RWPE1 (cell line): Measurements from ENCODE around the gene MRPL34.

Experiments
- CTCF ChIA-PET: fragments of 350-600 bp; sonication (Branson Sonifier 250); formaldehyde crosslinking; extraction: SDS; loops from one replicate; lab custom pipeline; 2021; lab: Yijun Ruan, JAX
- POLR2A ChIA-PET: fragments of 400-600 bp; formaldehyde crosslinking; extraction: SDS; loops from one replicate; lab custom pipeline; 2020; ENCODE audit warnings: antibody characterized with exemption; ENCODE audit not compliant: low non-redundant PET; lab: Yijun Ruan, JAX
- DNase-seq: peaks from one replicate; pipeline ENCODE4 v3.0.0; 2012; ENCODE audit warnings: low spot score
- H3K27ac ChIP-seq: fragments of 450-650 bp; 2 replicates; pipeline ENCODE4 v1.5.1; 2017
- TF ChIP-seq, protein P1 (sequence below): fragments of 450-650 bp; conservative IDR thresholded peaks from 2 replicates; pipeline ENCODE4 v1.5.1; 2017; ENCODE audit warnings: low read depth, mild to moderate bottlenecking

Gene MRPL34

DNA sequence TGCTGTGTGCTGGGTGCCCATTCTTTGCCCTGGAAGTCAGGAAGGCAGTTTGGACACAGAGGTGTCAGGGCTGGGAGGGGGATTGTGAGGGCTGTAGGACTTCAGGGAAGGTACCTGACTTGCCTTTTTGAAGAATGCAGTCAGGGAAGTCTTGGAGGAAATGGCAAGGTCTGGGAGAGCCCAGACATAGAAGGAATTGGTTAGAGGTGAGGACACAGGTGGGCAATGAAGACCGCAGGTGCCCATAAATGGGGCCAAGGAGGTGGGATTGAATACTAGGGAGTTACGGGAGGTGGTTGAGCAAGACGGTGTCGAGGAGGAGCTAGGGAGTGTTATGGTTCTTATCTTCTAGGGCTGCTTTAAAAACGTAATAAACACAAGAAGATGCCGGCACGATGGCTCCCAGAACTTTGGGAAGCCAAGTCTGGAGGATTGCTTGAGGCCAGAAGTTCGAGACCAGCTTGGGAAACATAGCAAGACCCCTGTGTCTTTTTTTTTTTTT, 2.3 kb downstream of the MRPL34 start:
- DNase-seq, result no peak
- CTCF ChIA-PET, result no interaction called here
- POLR2A ChIA-PET, result interaction anchor here (0.6 kb wide), 2 partner anchors 37 to 64 kb away, joined by 3 to 4 read pairs; no protein-coding TSS in a partner anchor
- TF ChIP-seq, protein P1, sequence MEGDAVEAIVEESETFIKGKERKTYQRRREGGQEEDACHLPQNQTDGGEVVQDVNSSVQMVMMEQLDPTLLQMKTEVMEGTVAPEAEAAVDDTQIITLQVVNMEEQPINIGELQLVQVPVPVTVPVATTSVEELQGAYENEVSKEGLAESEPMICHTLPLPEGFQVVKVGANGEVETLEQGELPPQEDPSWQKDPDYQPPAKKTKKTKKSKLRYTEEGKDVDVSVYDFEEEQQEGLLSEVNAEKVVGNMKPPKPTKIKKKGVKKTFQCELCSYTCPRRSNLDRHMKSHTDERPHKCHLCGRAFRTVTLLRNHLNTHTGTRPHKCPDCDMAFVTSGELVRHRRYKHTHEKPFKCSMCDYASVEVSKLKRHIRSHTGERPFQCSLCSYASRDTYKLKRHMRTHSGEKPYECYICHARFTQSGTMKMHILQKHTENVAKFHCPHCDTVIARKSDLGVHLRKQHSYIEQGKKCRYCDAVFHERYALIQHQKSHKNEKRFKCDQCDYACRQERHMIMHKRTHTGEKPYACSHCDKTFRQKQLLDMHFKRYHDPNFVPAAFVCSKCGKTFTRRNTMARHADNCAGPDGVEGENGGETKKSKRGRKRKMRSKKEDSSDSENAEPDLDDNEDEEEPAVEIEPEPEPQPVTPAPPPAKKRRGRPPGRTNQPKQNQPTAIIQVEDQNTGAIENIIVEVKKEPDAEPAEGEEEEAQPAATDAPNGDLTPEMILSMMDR, result no peak
- H3K27ac ChIP-seq, result peak overlapping the region; percentile 98

DNA sequence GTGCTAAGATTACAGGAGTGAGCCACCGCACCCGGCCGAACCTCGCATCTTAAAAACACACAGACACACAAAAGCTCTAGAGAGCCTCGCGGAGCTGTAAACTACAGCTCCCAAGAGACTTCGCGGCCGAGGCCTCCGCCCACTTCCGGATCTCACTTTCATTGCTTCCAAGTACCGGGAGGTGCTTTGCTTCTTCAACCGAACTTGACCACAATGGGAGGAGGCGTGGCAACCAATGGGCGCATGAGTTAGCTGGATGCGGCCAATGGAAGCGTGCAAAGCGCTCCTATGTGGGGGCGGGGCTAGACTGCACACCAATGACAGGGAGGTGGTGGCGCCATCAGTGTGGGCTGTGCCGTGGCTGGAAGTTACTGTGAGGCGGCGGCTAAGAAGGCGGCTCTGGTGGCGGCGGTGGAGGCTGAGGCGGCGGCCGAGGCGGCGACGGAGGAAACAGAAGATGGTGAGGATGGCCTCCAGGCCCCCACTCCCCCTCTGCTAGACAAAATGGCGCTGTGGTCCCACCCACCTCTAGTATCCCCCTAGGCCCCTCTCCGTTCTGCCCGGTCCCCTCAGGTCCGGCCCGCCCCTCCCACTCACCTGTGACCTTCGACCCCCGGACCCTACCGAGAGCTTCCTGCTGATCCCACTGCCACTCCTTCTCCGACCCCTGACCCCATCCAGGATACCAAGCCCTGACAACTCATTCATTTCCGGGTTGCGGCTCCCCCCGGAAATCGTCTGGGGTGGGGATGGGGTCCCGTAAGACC, 3.7 kb downstream of the MRPL34 start, which contains the start of gene DDA1:
TSS of gene DDA1 (plus strand) at position 366 of the 767 bp plus-strand sequence. CDS start at position 458, 92 bp downstream.
- CTCF ChIA-PET, result interaction anchor here (0.6 kb wide), 1 partner anchor 75 kb away, joined by 3 read pairs; no protein-coding TSS in a partner anchor
- POLR2A ChIA-PET, result no interaction called here
- DNase-seq, result peak; percentile 98
- peak within 1 kb of the TSS; percentile 98 for H3K27ac ChIP-seq
- TF ChIP-seq, protein P1, result no peak

DNA sequence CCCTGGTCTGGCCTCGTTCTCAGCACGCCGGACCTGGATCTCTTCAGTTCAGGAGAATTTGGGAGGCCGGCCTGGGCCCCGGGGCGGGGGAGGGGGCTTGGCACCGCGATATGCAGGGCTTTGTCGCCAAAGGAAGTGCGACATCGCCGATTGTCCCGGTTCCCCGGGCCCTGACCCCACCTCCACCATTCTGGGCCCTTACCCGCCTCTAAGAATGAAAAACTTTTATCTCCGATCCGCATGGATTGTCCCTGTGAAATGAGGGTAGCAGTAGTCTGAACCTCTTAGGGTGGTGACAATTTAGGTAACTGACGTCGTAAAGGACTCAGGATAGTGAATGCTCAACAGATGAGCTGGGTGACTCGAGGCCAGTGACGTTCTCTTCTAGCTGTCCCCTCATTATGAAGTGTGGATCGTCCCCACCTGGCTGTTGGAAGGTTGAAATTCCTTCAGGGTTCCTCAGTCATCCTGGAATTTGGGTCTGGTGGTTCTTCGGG, 4.3 kb downstream of the MRPL34 start:
- POLR2A ChIA-PET, result no interaction called here
- TF ChIP-seq, protein P1, result no peak

DNA sequence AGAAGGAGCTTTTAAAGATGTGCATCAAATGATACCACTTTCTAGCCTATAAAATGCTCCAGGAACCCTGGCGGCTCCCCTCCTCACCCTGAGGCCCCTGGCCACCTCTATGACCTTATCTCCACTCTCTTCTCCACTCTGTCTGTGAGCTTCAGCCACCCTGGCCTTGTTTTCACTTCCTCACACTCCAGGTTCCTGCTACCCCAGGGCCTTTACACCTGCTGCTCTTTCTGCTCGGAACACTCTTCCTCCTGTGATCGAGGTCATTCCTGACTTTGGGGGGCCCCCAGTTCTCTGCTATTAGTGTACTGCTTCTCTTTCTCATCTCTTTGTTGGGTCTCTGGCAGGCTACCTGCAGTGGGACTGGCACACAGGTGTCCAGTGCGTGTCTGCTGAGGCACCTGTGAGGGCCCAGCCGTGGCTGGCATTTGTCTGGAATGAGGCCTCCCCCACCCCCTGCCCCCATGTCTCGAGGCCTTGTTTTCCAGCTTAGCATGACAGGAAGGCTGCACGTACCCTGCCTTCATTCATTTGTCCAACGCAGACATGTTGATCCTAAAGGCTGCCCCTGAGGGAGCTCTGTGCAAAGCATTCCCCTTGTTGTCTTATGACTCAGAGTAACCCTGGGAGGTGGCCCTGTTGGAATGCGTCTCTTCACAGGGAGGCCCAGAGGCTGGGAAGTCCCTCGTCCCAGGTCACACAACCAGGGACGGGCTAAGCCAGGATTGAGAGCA, 6.0 kb downstream of the MRPL34 start:
- TF ChIP-seq, protein P1, result no peak
- POLR2A ChIA-PET, result no interaction called here
- CTCF ChIA-PET, result no interaction called here
- peak overlapping the region; percentile 98 for H3K27ac ChIP-seq
- DNase-seq, result peak; percentile 59

More for the DNA sequence above, 4.3 kb downstream of the MRPL34 start:
- H3K27ac ChIP-seq, result peak overlapping the region; percentile 98
- no peak for DNase-seq
- CTCF ChIA-PET, result no interaction called here

DNA sequence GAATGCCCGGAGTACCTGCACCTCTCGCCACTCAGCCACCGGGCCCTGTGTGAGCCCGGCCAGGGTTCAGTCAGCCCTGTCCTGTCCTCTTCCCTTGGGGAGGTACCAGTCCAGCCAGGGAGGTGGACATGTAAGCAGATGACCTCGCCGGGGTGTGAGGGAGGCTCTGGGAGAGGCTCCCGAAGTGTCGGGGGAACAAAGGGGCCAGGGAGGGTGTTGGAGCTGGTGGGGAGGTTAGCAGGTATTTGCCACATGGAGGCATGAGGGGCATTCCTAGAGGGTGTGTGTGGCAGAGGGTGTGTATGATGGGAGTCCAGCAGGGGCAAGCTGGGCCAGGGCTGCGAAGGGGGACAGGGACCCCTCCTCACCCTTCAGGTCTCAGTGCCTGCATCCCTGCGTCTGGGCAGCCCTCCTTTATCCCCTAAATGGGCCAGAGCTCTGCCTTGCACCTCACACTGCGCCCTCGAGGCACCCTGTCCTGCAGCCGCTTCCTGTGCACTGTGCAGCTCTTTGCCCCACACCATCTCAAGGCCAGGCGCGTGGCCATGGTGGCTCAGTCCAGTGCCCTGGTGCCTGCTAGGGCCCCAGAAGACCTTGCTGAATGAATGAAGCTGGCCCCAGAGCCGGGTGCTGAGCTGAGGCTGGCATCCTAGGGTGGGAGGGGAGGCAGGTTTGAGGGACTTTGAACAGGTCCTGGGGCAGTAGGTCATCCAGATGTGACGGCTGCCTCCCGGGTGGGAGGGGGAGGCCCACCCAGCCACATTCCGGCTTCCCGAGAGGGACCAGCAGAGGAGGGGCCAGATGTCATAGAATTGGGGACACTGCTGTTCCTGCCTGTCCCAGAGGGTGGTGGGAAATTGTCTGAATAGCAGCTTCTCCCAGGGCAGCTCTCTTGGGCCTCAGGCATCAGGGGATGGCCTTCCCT, 6.8 kb downstream of the MRPL34 start:
- ChIA-PET CTCF (no interaction called here), POLR2A (no interaction called here)
- TF ChIP-seq, protein P1, result no peak
- no peak for DNase-seq
- H3K27ac ChIP-seq, result peak overlapping the region; percentile 98
